GM12878 (cell line): ENCODE measurements around the gene DAAM1. TPM values are rescaled to one million over a fixed set of nuclear protein-coding genes. Genes with fewer than 3 reads are reported as not detected.

Source experiments
- ATAC-seq: fragments of 200-7000 bp; cut with Tn5 transposase; 3 replicates; pipeline ENCODE4 v1.9.1; 2020; ENCODE audit warnings: mild to moderate bottlenecking, moderate library complexity
- BruUV-seq: library from RNA; stranded (reverse); fragments of 400-500 nt; replicated peaks from 2 replicates; lab custom pipeline; 2021; lab: Mats Ljungman, UMichigan
- CTCF ChIA-PET: fragments of 300-600 bp; sonication (Branson Sonifier 250); formaldehyde crosslinking; extraction: SDS; loops from one replicate; lab custom pipeline; 2021; ENCODE audit warnings: inconsistent platforms; lab: Yijun Ruan, JAX
- POLR2A ChIA-PET: fragments of 350-600 bp; formaldehyde crosslinking; extraction: SDS; loops from one replicate; lab custom pipeline; 2021; ENCODE audit warnings: inconsistent platforms; lab: Charles Lee
- RAD21 ChIA-PET: fragments of 300-600 bp; sonication (Branson Sonifier 250); formaldehyde crosslinking; loops from one replicate; lab custom pipeline; 2023; ENCODE audit warnings: antibody characterized with exemption; ENCODE audit not compliant: unreplicated experiment; lab: Charles Lee
- SMC1A ChIA-PET: fragments of 300-600 bp; sonication (Branson Sonifier 250); formaldehyde crosslinking; loops from one replicate; lab custom pipeline; 2023; ENCODE audit not compliant: unreplicated experiment, uncharacterized antibody; lab: Charles Lee
- DNase-seq: peaks from one replicate; pipeline ENCODE4 v3.0.0-alpha.2; 2011; ENCODE audit warnings: low read depth, low spot score
- FAIRE-seq: peaks from 3 replicates; lab custom pipeline; 2011; peaks lifted over from hg19 to GRCh38; lab: Jason Lieb, UNC
- H2AFZ ChIP-seq: 2 replicates; pipeline ENCODE4 v1.6.0; 2011; ENCODE audit warnings: low read depth, low read length, control low read depth; ENCODE audit not compliant: control insufficient read depth
- H3K27ac ChIP-seq: 2 replicates; pipeline ENCODE4 v1.5.1; 2011; ENCODE audit warnings: control low read depth; ENCODE audit not compliant: control insufficient read depth, insufficient read depth
- H3K27me3 ChIP-seq, 2 experiments: replicated peaks in 1 of 2; 2 replicates each; pipeline versions ENCODE4 v1.6.0 to v1.6.1; 2011; ENCODE audit warnings: low read length in 1 of 2; ENCODE audit not compliant: control insufficient read depth in 2 of 2, insufficient read depth in 2 of 2
- H3K36me3 ChIP-seq, 2 experiments: 2 replicates each; pipeline ENCODE4 v1.5.1; 2011; ENCODE audit warnings: low read length in 1 of 2; ENCODE audit not compliant: control insufficient read depth in 2 of 2, insufficient read depth in 2 of 2
- H3K4me1 ChIP-seq: 2 replicates; pipeline ENCODE4 v1.6.1; 2011; ENCODE audit warnings: mild to moderate bottlenecking, low read length, moderate library complexity, mixed read lengths; ENCODE audit not compliant: control insufficient read depth, insufficient read depth
- H3K4me2 ChIP-seq: 2 replicates; pipeline ENCODE4 v1.6.0; 2011; ENCODE audit warnings: control low read depth; ENCODE audit not compliant: control insufficient read depth, insufficient read depth
- H3K4me3 ChIP-seq: fragments of 200-600 bp; sonication (generic); 2 replicates; pipeline ENCODE4 v1.5.1; 2016
- H3K79me2 ChIP-seq: 2 replicates; pipeline ENCODE4 v1.6.0; 2011; ENCODE audit warnings: low read length; ENCODE audit not compliant: control insufficient read depth, insufficient read depth
- H3K9ac ChIP-seq: 2 replicates; pipeline ENCODE4 v1.8.0; 2011; ENCODE audit warnings: low read length, control low read depth, mixed read lengths; ENCODE audit not compliant: control insufficient read depth, insufficient read depth
- H3K9me3 ChIP-seq: replicated peaks from 3 replicates; pipeline ENCODE4 v1.5.1; 2011; ENCODE audit warnings: mild to moderate bottlenecking, low read length; ENCODE audit not compliant: control insufficient read depth, insufficient read depth
- H4K20me1 ChIP-seq: 2 replicates; pipeline ENCODE4 v1.6.0; 2011; ENCODE audit not compliant: control insufficient read depth, insufficient read depth
- NBN ChIP-seq: fragments of 450-650 bp; IDR thresholded peaks from 2 replicates; pipeline ENCODE4 v1.6.1; 2016
- ZSCAN29 ChIP-seq: fragments of 450-650 bp; IDR thresholded peaks from 2 replicates; pipeline ENCODE4 v1.6.1; 2017; ENCODE audit warnings: mild to moderate bottlenecking, moderate library complexity
- WGBS: methylation state at CpG from one replicate; pipeline ENCODE4 v1.1.6; 2016; ENCODE audit warnings: low lambda C conversion rate; ENCODE audit not compliant: insufficient replicate concordance, insufficient coverage; ENCODE audit errors: missing lambda C conversion rate; 5-methylcytosine and 5-hydroxymethylcytosine counted together
- in situ Hi-C: fragments of 300-500 bp; cut with MboI; formaldehyde crosslinking; loops from 9 replicates; pipeline ENCODE4 v1.14.3; 2018; ENCODE audit warnings: mixed read lengths
- intact Hi-C: fragments of 100-400 bp; cut with micrococcal nuclease; formaldehyde crosslinking; loops from one replicate; pipeline ENCODE4 v1.14.2; 2022; ENCODE audit not compliant: unreplicated experiment
- polyA plus RNA-seq, 11 experiments: library from polyadenylated mRNA; depleted of rRNA in 4 of 11; unstranded in 6 of 11; stranded (reverse) in 5 of 11; fragments of >200 nt; fragmentation: Nextera tagmentation in 4 of 11; fragmentation: Illumina TruSeq in 1 of 11; extraction: Ambion mirVana in 4 of 11; extraction: Trizol in 1 of 11; gene quantifications; 1 replicate in 1 of 11; 2 replicates in 10 of 11; pipeline versions ENCODE4 v1.2.1 to v1.2.3, GENCODE V29; 2011 to 2016; ENCODE audit warnings: inconsistent platforms in 2 of 11, missing spikeins in 2 of 11, low read depth in 1 of 11
- total RNA-seq, 4 experiments: library from RNA; depleted of rRNA in 3 of 4; stranded (reverse); fragments of >200 nt in 3 of 4; fragmentation: Illumina TruSeq in 1 of 4; extraction: Trizol in 1 of 4; gene quantifications; 2 replicates each; pipeline versions ENCODE4 v1.2.1 to v1.2.3, GENCODE V29; 2013 to 2021
- TF ChIP-seq, protein P1 (sequence below): fragments of 450-650 bp; IDR thresholded peaks from 2 replicates; pipeline ENCODE4 v1.6.1; 2016; ENCODE audit warnings: mild to moderate bottlenecking
- TF ChIP-seq, protein P2 (sequence below): fragments of 450-650 bp; IDR thresholded peaks from 2 replicates; pipeline ENCODE4 v1.6.1; 2016; ENCODE audit warnings: mild to moderate bottlenecking

DAAM1 gene
- total and polyA plus RNA-seq, 10 of the 15 experiments (the other 5 are each of a cell fraction or from before 2014, with no cell fraction given) = 13.8 to 32.4 (median 24.2) TPM

DNA sequence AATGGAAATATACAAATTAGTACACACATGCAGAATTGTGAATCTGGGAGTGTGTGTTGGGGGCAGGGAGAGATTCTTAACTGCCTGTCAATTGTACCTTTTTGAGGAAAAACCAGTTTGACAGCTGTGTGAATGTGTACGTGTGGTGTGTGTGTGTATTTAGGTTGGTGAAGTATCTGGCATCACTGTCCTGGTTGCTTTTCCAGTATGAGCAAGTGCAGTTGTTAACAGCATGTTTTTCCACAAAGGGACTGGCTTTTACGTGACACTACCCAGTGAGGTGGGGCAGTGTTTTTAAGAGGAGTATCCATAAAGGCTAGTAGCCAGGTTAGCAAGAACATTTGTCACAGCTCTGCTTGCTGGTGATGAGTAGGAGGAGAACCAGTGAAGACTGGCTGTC, 56.1 kb downstream of the DAAM1 start:
- H2AFZ ChIP-seq = no peak overlapping the region
- H3K4me1 ChIP-seq = peaks cover 27% of the 10 kb centered on the region
- WGBS = 95% methylated on average over 2 of the region's 2 CpGs
- CTCF ChIA-PET = interaction anchor here (0.9 to 5.0 kb wide), 4 partner anchors 29 to 54 kb away, joined by 3 to 25 read pairs (median 5); no protein-coding TSS in a partner anchor
- RAD21 ChIA-PET = interaction anchor here (0.8 to 3.9 kb wide), 11 partner anchors 8 to 199 kb away, joined by 3 to 40 read pairs (median 6); partner anchors contain the start of gene DAAM1
- in situ Hi-C loops = no loop called here
- H3K4me3 ChIP-seq = no peak overlapping the region
- FAIRE-seq (no peak), DNase-seq (no peak), ATAC-seq (peak; percentile 5; the same call in 2 of the 3 replicates)
- no TSS peak for BruUV-seq
- H3K27ac ChIP-seq = peak overlapping the region; percentile 65
- POLR2A ChIA-PET = interaction anchor here (0.9 to 5.5 kb wide), 6 partner anchors 10 to 56 kb away, joined by 3 to 31 read pairs (median 7); partner anchors contain the start of gene DAAM1
- no peak overlapping the region for H3K4me2 ChIP-seq
- H3K9me3 ChIP-seq = no peaks in the 10 kb centered on the region; the same call in 1 of the 3 replicates
- H3K79me2 ChIP-seq = peaks cover 24% of the 10 kb centered on the region
- intact Hi-C loops = loop anchor here (2.0 kb wide), 1 partner anchor 36 kb away; no protein-coding TSS in a partner anchor
- H3K27me3 ChIP-seq = no peaks in the 10 kb centered on the region
- H3K9ac ChIP-seq = no peak overlapping the region
- SMC1A ChIA-PET = interaction anchor here (0.6 to 9.6 kb wide), 19 partner anchors 8 to 1086 kb away, joined by 3 to 81 read pairs (median 4); partner anchors contain the start of gene DAAM1
- TF ChIP-seq NBN (0 out of 2 replicates have a peak, but pooled peaks have one; percentile 25), ZSCAN29 (no peak)
- TF ChIP-seq, protein P1, sequence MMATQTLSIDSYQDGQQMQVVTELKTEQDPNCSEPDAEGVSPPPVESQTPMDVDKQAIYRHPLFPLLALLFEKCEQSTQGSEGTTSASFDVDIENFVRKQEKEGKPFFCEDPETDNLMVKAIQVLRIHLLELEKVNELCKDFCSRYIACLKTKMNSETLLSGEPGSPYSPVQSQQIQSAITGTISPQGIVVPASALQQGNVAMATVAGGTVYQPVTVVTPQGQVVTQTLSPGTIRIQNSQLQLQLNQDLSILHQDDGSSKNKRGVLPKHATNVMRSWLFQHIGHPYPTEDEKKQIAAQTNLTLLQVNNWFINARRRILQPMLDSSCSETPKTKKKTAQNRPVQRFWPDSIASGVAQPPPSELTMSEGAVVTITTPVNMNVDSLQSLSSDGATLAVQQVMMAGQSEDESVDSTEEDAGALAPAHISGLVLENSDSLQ = peak; percentile 24; the same call in 1 of the 2 replicates
- TF ChIP-seq, protein P2, sequence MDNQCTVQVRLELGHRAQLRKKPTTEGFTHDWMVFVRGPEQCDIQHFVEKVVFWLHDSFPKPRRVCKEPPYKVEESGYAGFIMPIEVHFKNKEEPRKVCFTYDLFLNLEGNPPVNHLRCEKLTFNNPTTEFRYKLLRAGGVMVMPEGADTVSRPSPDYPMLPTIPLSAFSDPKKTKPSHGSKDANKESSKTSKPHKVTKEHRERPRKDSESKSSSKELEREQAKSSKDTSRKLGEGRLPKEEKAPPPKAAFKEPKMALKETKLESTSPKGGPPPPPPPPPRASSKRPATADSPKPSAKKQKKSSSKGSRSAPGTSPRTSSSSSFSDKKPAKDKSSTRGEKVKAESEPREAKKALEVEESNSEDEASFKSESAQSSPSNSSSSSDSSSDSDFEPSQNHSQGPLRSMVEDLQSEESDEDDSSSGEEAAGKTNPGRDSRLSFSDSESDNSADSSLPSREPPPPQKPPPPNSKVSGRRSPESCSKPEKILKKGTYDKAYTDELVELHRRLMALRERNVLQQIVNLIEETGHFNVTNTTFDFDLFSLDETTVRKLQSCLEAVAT = 0 out of 2 replicates have a peak, but pooled peaks have one; percentile 20
- H3K36me3 ChIP-seq = no peaks in the 10 kb centered on the region
- no peaks in the 10 kb centered on the region for H4K20me1 ChIP-seq
